Lower leg skin (tissue), 4 donors: ENCODE results near the gene HERPUD1. TPM values are rescaled to one million over a fixed set of nuclear protein-coding genes. Genes with fewer than 3 reads are reported as not detected.

Experiments
- DNase-seq, 2 donors: peaks; one replicate each; pipeline ENCODE4 v3.0.0-alpha.2; 2019; ENCODE audit warnings: low spot score in 2 of 2
- H3K4me3 ChIP-seq: fragments of 200-600 bp; sonication (generic); 2 replicates; pipeline ENCODE4 v1.5.1; 2017; ENCODE audit warnings: mild to moderate bottlenecking, low read depth; ENCODE audit not compliant: poor library complexity, severe bottlenecking
- CTCF ChIP-seq, 3 donors: fragments of 450-650 bp; IDR thresholded peaks; one replicate each; pipeline ENCODE4 v1.5.1; 2016; ENCODE audit warnings: antibody characterized with exemption in 3 of 3, mild to moderate bottlenecking in 3 of 3, moderate library complexity in 2 of 3
- POLR2A ChIP-seq, 2 donors: fragments of 450-650 bp; IDR thresholded peaks; one replicate each; pipeline ENCODE4 v1.6.1; 2016 to 2017; ENCODE audit warnings: antibody characterized with exemption in 2 of 2, mild to moderate bottlenecking in 1 of 2, moderate library complexity in 1 of 2
- WGBS, 2 donors: methylation state at CpG; one replicate each; pipeline ENCODE4 v1.1.5; 2018; 5-methylcytosine and 5-hydroxymethylcytosine counted together
- intact Hi-C: fragments of 100-400 bp; cut with DNase I; formaldehyde crosslinking; loops from one replicate; pipeline ENCODE4 v1.15.0; 2023; ENCODE audit warnings: low total_unique reads
- total RNA-seq, 4 donors: library from RNA; depleted of rRNA; stranded (reverse); fragments of >200 nt; gene quantifications; one replicate each; pipeline ENCODE4 v1.1.0, GENCODE V29; 2016

Gene HERPUD1
- total RNA-seq, 4 donors from 2014 or later, result 136 to 165 (median 158) TPM

- H3K4me3 ChIP-seq, result no peak overlapping the region
- TF ChIP-seq POLR2A (IDR thresholded peaks at IDR 0.05) (no peak), CTCF (IDR thresholded peaks at IDR 0.05) (no peak)
- intact Hi-C loops, result no loop called here
- no peak for DNase-seq
- WGBS, 2 donors, result 73 to 75% methylated on average over 5 of the region's 5 CpGs
Observed at GRCh38 chr16:56936491-56936890, 4.5 kb downstream of the HERPUD1 start.

GRCh38 chr16:56936950-56937349, 5.0 kb downstream of the HERPUD1 start:
- no peak for DNase-seq
- 85 to 89% methylated on average over 5 of the region's 5 CpGs for WGBS, 2 donors
- H3K4me3 ChIP-seq, result no peak overlapping the region
- intact Hi-C loops, result no loop called here
- TF ChIP-seq POLR2A (IDR thresholded peaks at IDR 0.05) (no peak), CTCF (IDR thresholded peaks at IDR 0.05) (no peak)

- no peak overlapping the region for H3K4me3 ChIP-seq
Observed at GRCh38 chr16:56938664-56939513, 6.9 kb downstream of the HERPUD1 start.

GRCh38 chr16:56939801-56940200, 7.9 kb downstream of the HERPUD1 start:
- WGBS, 2 donors, result 80 to 82% methylated on average over 4 of the region's 4 CpGs
- intact Hi-C loops, result no loop called here
- TF ChIP-seq POLR2A (IDR thresholded peaks at IDR 0.05) (no peak), CTCF (IDR thresholded peaks at IDR 0.05) (no peak)
- DNase-seq, result no peak
- H3K4me3 ChIP-seq, result no peak overlapping the region

More at GRCh38 chr16:56938664-56939513, 6.9 kb downstream of the HERPUD1 start:
- no peak for TF ChIP-seq CTCF (IDR thresholded peaks at IDR 0.05)
- no peak for TF ChIP-seq POLR2A (IDR thresholded peaks at IDR 0.05)
- DNase-seq, result no peak
- intact Hi-C loops, result no loop called here
- 68 to 70% methylated on average over 8 of the region's 8 CpGs for WGBS, 2 donors

DNA sequence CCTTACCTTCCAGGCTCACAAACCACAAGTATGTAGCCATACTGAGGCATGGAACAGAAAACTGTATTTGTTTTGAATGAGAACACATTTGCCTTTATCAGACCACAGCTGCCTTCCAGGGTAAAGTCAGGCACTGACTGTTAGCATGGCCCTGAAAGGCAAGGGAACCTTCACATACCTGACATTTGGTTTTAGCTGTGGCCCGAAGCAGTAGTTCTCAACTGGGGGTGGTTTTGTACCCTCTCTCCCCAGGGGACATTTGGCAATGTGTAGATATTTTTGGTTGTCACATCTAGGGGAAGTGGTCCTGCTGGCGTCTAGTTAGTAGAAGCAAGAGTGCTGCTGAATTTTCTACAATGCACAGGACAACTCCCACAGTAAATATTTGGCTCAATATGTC, 9.2 kb downstream of the HERPUD1 start:
- no peak for TF ChIP-seq POLR2A (IDR thresholded peaks at IDR 0.05)
- no peak for TF ChIP-seq CTCF (IDR thresholded peaks at IDR 0.05)
- H3K4me3 ChIP-seq, result no peak overlapping the region
- 70 to 76% methylated on average over 2 of the region's 2 CpGs for WGBS, 2 donors
- intact Hi-C loops, result no loop called here
- no peak for DNase-seq
